H1 (cell line): ENCODE data around the gene DEDD. TPM values are rescaled to one million over a fixed set of nuclear protein-coding genes. Genes with fewer than 3 reads are reported as not detected.
A peak's percentile ranks its signal among the peaks of the same experiment; 100 is the strongest.

ENCODE experiments used
- CTCF ChIA-PET: fragments of 300-600 bp; sonication (Branson Sonifier 250); formaldehyde crosslinking; loops from one replicate; lab custom pipeline; 2021; ENCODE audit not compliant: partially characterized antibody; lab: Charles Lee
- POLR2A ChIA-PET: fragments of 300-600 bp; sonication (Branson Sonifier 250); formaldehyde crosslinking; loops from one replicate; lab custom pipeline; 2021; ENCODE audit warnings: inconsistent platforms; ENCODE audit not compliant: partially characterized antibody; lab: Charles Lee
- DNase-seq, 2 experiments: peaks; one replicate each; pipeline versions ENCODE4 v3.0.0 to v3.0.0-alpha.2; 2010 to 2022; ENCODE audit warnings: low spot score in 2 of 2, low read depth in 1 of 2, mixed read lengths in 1 of 2
- FAIRE-seq: peaks from 2 replicates; lab custom pipeline; 2011; peaks lifted over from hg19 to GRCh38; lab: Jason Lieb, UNC
- H2AFZ ChIP-seq: 2 replicates; pipeline ENCODE4 v1.8.1; 2012; ENCODE audit warnings: low read length, inconsistent platforms
- H2AK5ac ChIP-seq: 2 replicates; pipeline ENCODE4 v1.6.1; 2013; ENCODE audit warnings: low read depth, low read length
- H2BK120ac ChIP-seq: replicated peaks from 2 replicates; pipeline ENCODE3; 2013; ENCODE audit warnings: low read depth, low read length, inconsistent platforms
- H2BK12ac ChIP-seq: 2 replicates; pipeline ENCODE4 v1.6.1; 2013; ENCODE audit warnings: low read depth, low read length
- H2BK15ac ChIP-seq: 2 replicates; pipeline ENCODE4 v1.6.1; 2013; ENCODE audit warnings: low read length
- H2BK20ac ChIP-seq: 2 replicates; pipeline ENCODE4 v1.6.1; 2013; ENCODE audit warnings: low read length
- H2BK5ac ChIP-seq: 2 replicates; pipeline ENCODE4 v1.6.1; 2013; ENCODE audit warnings: low read depth, low read length
- H3K14ac ChIP-seq: 2 replicates; pipeline ENCODE4 v1.6.1; 2013; ENCODE audit warnings: inconsistent platforms; ENCODE audit not compliant: insufficient read length
- H3K18ac ChIP-seq: 2 replicates; pipeline ENCODE4 v1.6.1; 2013; ENCODE audit warnings: low read length; ENCODE audit errors: extremely low read depth
- H3K23ac ChIP-seq: 2 replicates; pipeline ENCODE4 v1.6.1; 2013; ENCODE audit warnings: inconsistent platforms; ENCODE audit not compliant: insufficient read length
- H3K23me2 ChIP-seq: 2 replicates; pipeline ENCODE4 v1.6.1; 2013; ENCODE audit warnings: low read depth, low read length
- H3K27ac ChIP-seq: 2 replicates; pipeline ENCODE4 v1.6.1; 2011; ENCODE audit warnings: low read depth, low read length, inconsistent platforms
- H3K27me3 ChIP-seq, 4 experiments: replicated peaks in 1 of 4; 1 replicate in 1 of 4; 2 replicates in 3 of 4; pipeline versions ENCODE4 v1.6.1 to v1.8.1; 2011 to 2013; ENCODE audit warnings: low read length in 3 of 4, mild to moderate bottlenecking in 3 of 4, inconsistent platforms in 2 of 4, mixed read lengths in 2 of 4, moderate library complexity in 1 of 4; ENCODE audit not compliant: control insufficient read depth in 3 of 4, insufficient read depth in 3 of 4; ENCODE audit errors: extremely low read depth in 1 of 4
- H3K36me3 ChIP-seq, 4 experiments: 2 replicates each; pipeline versions ENCODE4 v1.6.1 to v1.8.1; 2011 to 2013; ENCODE audit warnings: mild to moderate bottlenecking in 4 of 4, low read length in 3 of 4, moderate library complexity in 2 of 4, control low read depth in 1 of 4, inconsistent platforms in 1 of 4; ENCODE audit not compliant: insufficient read depth in 4 of 4, control insufficient read depth in 2 of 4
- H3K4ac ChIP-seq: replicated peaks from 2 replicates; pipeline ENCODE3; 2013; ENCODE audit warnings: low read length, low read depth, mixed read lengths, inconsistent platforms; ENCODE audit not compliant: insufficient read length
- H3K4me1 ChIP-seq, 4 experiments: replicated peaks in 1 of 4; 1 replicate in 1 of 4; 2 replicates in 3 of 4; pipeline versions ENCODE4 v1.6.1 to v1.8.1; 2011 to 2013; ENCODE audit warnings: low read length in 3 of 4, inconsistent platforms in 2 of 4, mixed read lengths in 1 of 4; ENCODE audit not compliant: insufficient read depth in 4 of 4, control insufficient read depth in 3 of 4
- H3K4me2 ChIP-seq, 2 experiments: 2 replicates each; pipeline versions ENCODE4 v1.6.1 to v1.8.1; 2011 to 2013; ENCODE audit warnings: low read depth in 2 of 2, low read length in 2 of 2, control low read depth in 1 of 2, inconsistent platforms in 1 of 2, mild to moderate bottlenecking in 1 of 2; ENCODE audit not compliant: insufficient read depth in 1 of 2
- H3K4me3 ChIP-seq, 4 experiments: fragments of 200-600, 300-600 bp in 1 of 4; sonication (generic), shearing (Covaris generic), sonication (Bioruptor Twin) in 1 of 4; 2 replicates each; pipeline versions ENCODE4 v1.5.1 to v1.8.1; 2011 to 2016; ENCODE audit warnings: low read length in 4 of 4, low read depth in 3 of 4, control low read depth in 2 of 4, inconsistent platforms in 2 of 4, mild to moderate bottlenecking in 2 of 4, mixed read lengths in 1 of 4, moderate library complexity in 1 of 4; ENCODE audit not compliant: insufficient read depth in 2 of 4; ENCODE audit errors: extremely low read depth in 1 of 4
- H3K56ac ChIP-seq: replicated peaks from 2 replicates; pipeline ENCODE3; 2013; ENCODE audit warnings: low read depth, mild to moderate bottlenecking, mixed read lengths, low read length, inconsistent platforms; ENCODE audit not compliant: insufficient read length
- H3K79me1 ChIP-seq: 2 replicates; pipeline ENCODE4 v1.6.1; 2013; ENCODE audit warnings: low read depth, low read length, control low read depth
- H3K79me2 ChIP-seq, 2 experiments: 2 replicates each; pipeline versions ENCODE4 v1.6.1 to v1.8.1; 2012 to 2013; ENCODE audit warnings: low read length in 2 of 2, mild to moderate bottlenecking in 2 of 2, inconsistent platforms in 1 of 2; ENCODE audit not compliant: insufficient read depth in 2 of 2, control insufficient read depth in 1 of 2
- H3K9ac ChIP-seq, 4 experiments: replicated peaks in 1 of 4; 1 replicate in 1 of 4; 2 replicates in 3 of 4; pipeline versions ENCODE4 v1.6.1 to v1.8.1; 2011 to 2013; ENCODE audit warnings: low read depth in 3 of 4, low read length in 3 of 4, control low read depth in 2 of 4, mild to moderate bottlenecking in 2 of 4, moderate library complexity in 2 of 4, inconsistent platforms in 1 of 4; ENCODE audit errors: extremely low read depth in 1 of 4
- H3K9me3 ChIP-seq, 2 experiments: 2 replicates each; pipeline versions ENCODE4 v1.6.1 to v1.8.1; 2012 to 2013; ENCODE audit warnings: mild to moderate bottlenecking in 2 of 2, moderate library complexity in 2 of 2, control low read depth in 1 of 2, inconsistent platforms in 1 of 2, low read depth in 1 of 2, low read length in 1 of 2, mixed read lengths in 1 of 2; ENCODE audit not compliant: insufficient read depth in 2 of 2
- H4K20me1 ChIP-seq, 2 experiments: replicated peaks in 1 of 2; 2 replicates each; pipeline versions ENCODE3 to v1.8.1; 2011 to 2013; ENCODE audit warnings: inconsistent platforms in 2 of 2, low read length in 2 of 2, mild to moderate bottlenecking in 1 of 2; ENCODE audit not compliant: insufficient read depth in 2 of 2, control insufficient read depth in 1 of 2
- H4K5ac ChIP-seq: 2 replicates; pipeline ENCODE4 v1.6.1; 2013; ENCODE audit warnings: low read length, low read depth, mixed read lengths, inconsistent platforms; ENCODE audit not compliant: insufficient read length
- H4K8ac ChIP-seq: 2 replicates; pipeline ENCODE4 v1.8.0; 2013; ENCODE audit warnings: mild to moderate bottlenecking, moderate library complexity, low read length, inconsistent platforms; ENCODE audit not compliant: insufficient read depth; ENCODE audit errors: extremely low read depth
- H4K91ac ChIP-seq: replicated peaks from 2 replicates; pipeline ENCODE3; 2013; ENCODE audit warnings: low read length, mixed read lengths, inconsistent platforms; ENCODE audit not compliant: insufficient read length
- CEBPB ChIP-seq: IDR thresholded peaks from 2 replicates; pipeline ENCODE4 v1.6.1; 2012; ENCODE audit warnings: low read depth, low read length
- GTF2F1 ChIP-seq: IDR thresholded peaks from 2 replicates; pipeline ENCODE4 v1.6.1; 2012; ENCODE audit warnings: low read depth, low read length, improper control_type of control experiment, borderline replicate concordance
- HDAC6 ChIP-seq: IDR thresholded peaks from one replicate; pipeline ENCODE4 v1.7.1; 2012; ENCODE audit warnings: low read depth, mild to moderate bottlenecking, inconsistent platforms, low read length, moderate library complexity
- JUN ChIP-seq: IDR thresholded peaks from 2 replicates; pipeline ENCODE4 v1.6.1; 2011; ENCODE audit warnings: low read depth, mild to moderate bottlenecking, improper control_type of control experiment, low read length
- NRF1 ChIP-seq: IDR thresholded peaks from 2 replicates; pipeline ENCODE4 v1.6.1; 2011; ENCODE audit warnings: mild to moderate bottlenecking, low read depth, low read length, improper control_type of control experiment
- SIRT6 ChIP-seq: IDR thresholded peaks from one replicate; pipeline ENCODE4 v1.7.1; 2012; ENCODE audit warnings: low read length, inconsistent platforms
- TCF12 ChIP-seq: IDR thresholded peaks from 2 replicates; pipeline ENCODE4 v1.6.1; 2011; ENCODE audit warnings: low read depth, mild to moderate bottlenecking, low read length
- WGBS, 2 experiments: shearing (Covaris generic) in 1 of 2; methylation state at CpG; one replicate each; pipeline versions ENCODE4 v1.1.6 to v1.1.7; 2013 to 2015; ENCODE audit warnings: low lambda C conversion rate in 2 of 2, mixed read lengths in 2 of 2, inconsistent platforms in 1 of 2, low coverage in 1 of 2, missing lambda C conversion rate in 1 of 2; ENCODE audit not compliant: insufficient replicate concordance in 2 of 2, insufficient coverage in 1 of 2, insufficient read length in 1 of 2; ENCODE audit errors: extremely low coverage in 1 of 2, missing lambda C conversion rate in 1 of 2; 5-methylcytosine and 5-hydroxymethylcytosine counted together
- polyA plus RNA-seq, 7 experiments: library from polyadenylated mRNA; depleted of rRNA in 3 of 7; stranded (reverse) in 5 of 7; unstranded in 2 of 7; fragments of >200 nt in 5 of 7; fragments of 200-250 nt in 2 of 7; gene quantifications; 1 replicate in 5 of 7; 2 replicates in 1 of 7; 4 replicates in 1 of 7; pipeline versions ENCODE4 v1.2.1 to v1.2.3, GENCODE V29; 2011 to 2013; ENCODE audit warnings: missing spikeins in 2 of 7, mixed read lengths in 2 of 7
- total RNA-seq: library from RNA; stranded (reverse); fragmentation: NEBNext Ultra II Directional; extraction: Animal tissue kit (Norgen Biotek cat#: 25700); gene quantifications from 2 replicates; pipeline ENCODE4 v1.2.1, GENCODE V29; 2021

The DEDD gene
- total and polyA plus RNA-seq, 2 of the 8 experiments (the other 6 are each of a cell fraction or from before 2014, with no cell fraction given) = 42.6 to 55.9 TPM

DNA sequence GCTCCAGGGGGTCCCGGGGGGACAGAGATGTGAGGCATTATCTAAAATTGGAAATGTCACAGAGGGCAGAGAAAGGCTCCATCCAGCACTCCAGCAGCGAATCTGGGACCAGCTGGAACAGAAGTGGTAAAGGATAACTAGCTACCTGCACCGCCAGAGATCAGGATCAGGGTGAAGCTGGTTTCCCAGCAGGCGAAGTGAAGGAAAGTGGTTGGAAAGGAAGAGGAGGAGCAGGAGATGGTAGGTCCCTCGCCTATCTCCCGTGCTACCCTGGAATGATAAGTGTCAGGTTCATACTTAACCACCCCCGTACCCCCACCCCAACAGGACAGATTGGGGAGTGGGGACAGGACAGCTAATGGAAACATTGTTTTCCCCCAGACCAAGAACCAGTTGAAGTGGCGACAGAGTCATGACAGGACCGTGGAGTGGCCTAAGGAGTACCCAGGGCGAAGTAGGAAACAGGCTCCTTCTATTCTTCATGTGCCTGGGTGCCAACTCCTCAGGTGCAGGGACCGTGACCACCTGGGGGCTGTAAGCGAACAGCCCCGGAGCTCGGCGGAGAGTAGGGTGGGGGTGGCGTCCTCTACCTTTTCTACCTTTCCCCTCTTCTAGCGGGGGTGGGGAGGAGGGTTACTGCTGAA, 44.1 kb upstream of the DEDD start:
- Histone ChIP-seq H3K27me3 (no peaks in the 10 kb centered on the region), H3K4me3 (peak overlapping the region; percentile 66 to 96 (median 84)), H3K56ac (no peak overlapping the region), H3K9me3 (no peaks in the 10 kb centered on the region), H3K27ac (peak overlapping the region; percentile 88; the same call in 1 of the 2 replicates), H4K20me1 (peaks cover 0 to 6% of the 10 kb centered on the region in 2 experiments), H3K4ac (peak overlapping the region; percentile 62), H3K14ac (no peak overlapping the region), H3K9ac (peak overlapping the region in 3 of 4 experiments; percentile 3 to 83 (median 81); a peak in 5 of 7 replicates), H2AK5ac (no peak overlapping the region), H4K8ac (no peak overlapping the region; the same call in 1 of the 2 replicates), H4K91ac (no peak overlapping the region), H3K23me2 (peaks cover 2% of the 10 kb centered on the region; the same call in 1 of the 2 replicates), H3K18ac (no peak overlapping the region), H3K4me2 (peak overlapping the region; percentile 61 to 93), H3K4me1 (peaks cover 0 to 13% (median under 1%) of the 10 kb centered on the region in 4 experiments; a peak in 3 of 7 replicates), H2BK5ac (peak overlapping the region; percentile 99; the same call in 1 of the 2 replicates), H3K36me3 (peaks cover 7 to 36% (median 21%) of the 10 kb centered on the region in 4 experiments; a peak in 6 of 8 replicates), H2BK20ac (no peak overlapping the region), H2BK12ac (no peak overlapping the region), H2AFZ (no peak overlapping the region)
- DNase-seq (no peak), FAIRE-seq (no peak)
- ChIA-PET CTCF (interaction anchor here (0.8 to 2.8 kb wide), 9 partner anchors 10 to 495 kb away, joined by 3 to 27 read pairs (median 3); partner anchors contain the start of genes ADAMTS4, PPOX and TOMM40L), POLR2A (interaction anchor here (0.6 to 4.0 kb wide), 23 partner anchors 10 to 177 kb away, joined by 3 to 51 read pairs (median 4); partner anchors contain the start of genes ADAMTS4, APOA2, DEDD and F11R)
- TF ChIP-seq TCF12 (no peak), SIRT6 (no peak), GTF2F1 (no peak), NRF1 (no peak), CEBPB (no peak), HDAC6 (no peak), JUN (no peak)
- TF ChIP-seq, all 59 proteins: peak for 0
- WGBS, 2 experiments = 27% methylated on average over 16 of the region's 17 CpGs; no CpG with 5 or more reads in 1 of the 2 experiments
- Histone ChIP-seq H2BK120ac (no peak overlapping the region), H3K79me1 (peaks cover 4% of the 10 kb centered on the region), H2BK15ac (no peak overlapping the region), H3K79me2 (peaks cover 0 to 4% of the 10 kb centered on the region in 2 experiments; a peak in 1 of 4 replicates), H3K23ac (no peak overlapping the region), H4K5ac (no peak overlapping the region)
